Endothelial cell of umbilical vein (primary cell): ENCODE measurements around the gene RIBC2. TPM values are rescaled to one million over a fixed set of nuclear protein-coding genes. Genes with fewer than 3 reads are reported as not detected.

Experiments
- BruUV-seq: library from RNA; stranded (reverse); fragments of 400-500 nt; replicated peaks from 2 replicates; lab custom pipeline; 2021; lab: Mats Ljungman, UMichigan
- CTCF ChIA-PET: fragments of 300-600, 350-600 bp; sonication (Branson Sonifier 250); formaldehyde crosslinking; loops from one replicate; lab custom pipeline; 2021; ENCODE audit warnings: antibody characterized with exemption, inconsistent platforms; lab: Charles Lee
- POLR2A ChIA-PET: fragments of 300-600, 350-600 bp; sonication (Branson Sonifier 250); formaldehyde crosslinking; loops from one replicate; lab custom pipeline; 2021; ENCODE audit warnings: antibody characterized with exemption, inconsistent platforms; lab: Charles Lee
- DNase-seq: peaks from one replicate; pipeline ENCODE4 v3.0.0-alpha.2; 2011; ENCODE audit warnings: low read depth, low spot score
- FAIRE-seq: peaks from 2 replicates; lab custom pipeline; 2011; peaks lifted over from hg19 to GRCh38; lab: Jason Lieb, UNC
- H2AFZ ChIP-seq: 2 replicates; pipeline ENCODE4 v1.6.0; 2012; ENCODE audit warnings: low read depth, low read length, control low read depth, inconsistent platforms
- H3K27ac ChIP-seq: 2 replicates; pipeline ENCODE4 v1.5.1; 2011; ENCODE audit warnings: low read depth, mild to moderate bottlenecking, control low read depth, low read length, moderate library complexity; ENCODE audit not compliant: insufficient read depth
- H3K27me3 ChIP-seq, 2 experiments: 2 replicates each; pipeline versions ENCODE4 v1.6.0 to v1.6.1; 2011; ENCODE audit warnings: low read length in 2 of 2, mixed read lengths in 1 of 2; ENCODE audit not compliant: control insufficient read depth in 2 of 2, insufficient read depth in 2 of 2
- H3K36me3 ChIP-seq, 2 experiments: 2 replicates in 1 of 2; 3 replicates in 1 of 2; pipeline ENCODE4 v1.5.1; 2011; ENCODE audit warnings: low read length in 2 of 2, mild to moderate bottlenecking in 1 of 2, moderate library complexity in 1 of 2; ENCODE audit not compliant: control insufficient read depth in 2 of 2, insufficient read depth in 2 of 2; ENCODE audit errors: extremely low read depth in 1 of 2
- H3K4me1 ChIP-seq: 3 replicates; pipeline ENCODE4 v1.5.1; 2011; ENCODE audit warnings: mild to moderate bottlenecking, low read length; ENCODE audit not compliant: control insufficient read depth, insufficient read depth; ENCODE audit errors: extremely low read depth
- H3K4me2 ChIP-seq: 2 replicates; pipeline ENCODE4 v1.6.1; 2011; ENCODE audit warnings: low read length, control low read depth, mixed read lengths; ENCODE audit not compliant: insufficient read depth
- H3K4me3 ChIP-seq, 3 experiments: fragments of 200-600 bp in 1 of 3; sonication (generic), shearing (Covaris generic) in 1 of 3; replicated peaks in 1 of 3; 2 replicates each; pipeline ENCODE4 v1.5.1; 2011 to 2016; ENCODE audit warnings: control low read depth in 3 of 3, low read length in 3 of 3, mild to moderate bottlenecking in 2 of 3, inconsistent platforms in 1 of 3, low read depth in 1 of 3, moderate library complexity in 1 of 3; ENCODE audit not compliant: insufficient read depth in 1 of 3
- H3K79me2 ChIP-seq: 2 replicates; pipeline ENCODE4 v1.6.0; 2012; ENCODE audit warnings: low read length, inconsistent platforms; ENCODE audit not compliant: control insufficient read depth, insufficient read depth
- H3K9ac ChIP-seq: replicated peaks from 2 replicates; pipeline ENCODE3; 2011; ENCODE audit warnings: low read length, control low read depth; ENCODE audit not compliant: insufficient read depth; ENCODE audit errors: extremely low read depth
- H3K9me1 ChIP-seq: replicated peaks from 3 replicates; pipeline ENCODE4 v1.6.0; 2011; ENCODE audit warnings: mild to moderate bottlenecking, low read length; ENCODE audit not compliant: control insufficient read depth, insufficient read depth; ENCODE audit errors: extremely low read depth
- H3K9me3 ChIP-seq: replicated peaks from 2 replicates; pipeline ENCODE4 v1.5.1; 2012; ENCODE audit warnings: low read length, inconsistent platforms; ENCODE audit not compliant: control insufficient read depth, insufficient read depth
- H4K20me1 ChIP-seq: replicated peaks from 2 replicates; pipeline ENCODE3; 2011; ENCODE audit warnings: mild to moderate bottlenecking, low read length; ENCODE audit not compliant: control insufficient read depth, insufficient read depth; ENCODE audit errors: extremely low read depth
- CTCF ChIP-seq, 2 donors: IDR thresholded peaks; 1 replicate in 1 of 2; 2 replicates in 1 of 2; pipeline ENCODE4 v1.5.1; 2011; ENCODE audit warnings: low read length in 2 of 2, mild to moderate bottlenecking in 2 of 2, moderate library complexity in 2 of 2, control low read depth in 1 of 2, inconsistent platforms in 1 of 2, low read depth in 1 of 2; ENCODE audit not compliant: insufficient read depth in 1 of 2; ENCODE audit errors: extremely low read depth in 1 of 2
- EZH2 ChIP-seq: IDR thresholded peaks from 2 replicates; pipeline ENCODE4 v1.6.1; 2012; ENCODE audit warnings: borderline replicate concordance, low read depth, mild to moderate bottlenecking, moderate library complexity, low read length, inconsistent platforms; ENCODE audit not compliant: severe bottlenecking
- FOS ChIP-seq: IDR thresholded peaks from 2 replicates; pipeline ENCODE4 v1.6.1; 2011; ENCODE audit warnings: mild to moderate bottlenecking, low read length, moderate library complexity, borderline replicate concordance; ENCODE audit not compliant: insufficient read depth
- GATA2 ChIP-seq: IDR thresholded peaks from 2 replicates; pipeline ENCODE4 v1.7.0; 2011; ENCODE audit warnings: low read depth, mild to moderate bottlenecking, moderate library complexity, mixed read lengths, low read length; ENCODE audit not compliant: insufficient read length, insufficient read depth
- JUN ChIP-seq: IDR thresholded peaks from 2 replicates; pipeline ENCODE4 v1.6.1; 2011; ENCODE audit warnings: borderline replicate concordance, low read depth; ENCODE audit not compliant: insufficient read length, insufficient read depth
- MYC ChIP-seq: IDR thresholded peaks from one replicate; pipeline ENCODE4 v1.6.1; 2011; ENCODE audit warnings: mild to moderate bottlenecking, low read depth, low read length
- POLR2A ChIP-seq: IDR thresholded peaks from 2 replicates; pipeline ENCODE4 v1.6.1; 2012; ENCODE audit warnings: low read depth, mild to moderate bottlenecking, control low read depth, low read length
- POLR2AphosphoS5 ChIP-seq: IDR thresholded peaks from 2 replicates; pipeline ENCODE4 v1.6.1; 2012; ENCODE audit warnings: low read depth, mild to moderate bottlenecking, control low read depth, low read length, moderate library complexity; ENCODE audit not compliant: insufficient read depth
- dilution Hi-C: fragments of 300-500 bp; cut with MboI; formaldehyde crosslinking; loops from one replicate; pipeline ENCODE4 v1.15.0; 2019; ENCODE audit warnings: low sequenced_read_pairs; ENCODE audit not compliant: extremely low pct_ligation_motif_present
- intact Hi-C: fragments of 100-400 bp; cut with micrococcal nuclease; formaldehyde crosslinking; loops from one replicate; pipeline ENCODE4 v1.10.0; 2022
- polyA plus RNA-seq, 4 experiments: library from polyadenylated mRNA; depleted of rRNA in 3 of 4; stranded (reverse) in 3 of 4; unstranded in 1 of 4; fragments of >200 nt; gene quantifications; 2 replicates each; pipeline versions ENCODE4 v1.2.1 to v1.2.3, GENCODE V29; 2011 to 2012; ENCODE audit warnings: missing spikeins in 1 of 4
- total RNA-seq: library from RNA; stranded (reverse); gene quantifications from 2 replicates; pipeline ENCODE4 v1.2.3, GENCODE V29; 2021
- TF ChIP-seq, protein P1 (sequence below): IDR thresholded peaks from 2 replicates; pipeline ENCODE4 v1.6.1; 2011; ENCODE audit not compliant: insufficient read depth, insufficient read length

RIBC2 gene
- total and polyA plus RNA-seq, 2 donors (not counting 3 experiments of a cell fraction or from before 2014, with no cell fraction given), result 1.2 to 5.7 TPM

DNA sequence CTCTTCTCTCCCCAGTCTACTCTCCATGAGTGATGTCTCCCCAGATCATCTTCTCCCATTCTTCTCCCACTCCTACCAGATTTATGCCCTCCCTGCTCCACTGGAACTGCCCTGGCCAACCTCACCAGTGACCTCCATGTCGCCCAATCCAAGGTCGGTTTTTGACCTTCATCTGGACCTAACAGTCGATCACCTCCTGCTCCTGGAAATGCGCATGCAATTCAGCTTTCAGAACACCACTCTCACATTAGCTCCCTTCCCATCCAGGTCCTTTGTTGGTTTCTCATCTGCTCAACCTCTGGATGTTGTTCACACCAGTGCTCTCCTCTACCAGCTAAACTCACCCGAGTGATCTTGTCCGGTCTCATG lies 5.3 kb downstream of the RIBC2 start:
- FAIRE-seq (no peak), DNase-seq (no peak)
- no peak overlapping the region for H3K4me3 ChIP-seq
- no peak overlapping the region for H3K9ac ChIP-seq
- H3K9me1 ChIP-seq, result no peaks in the 10 kb centered on the region
- ChIA-PET CTCF (no interaction called here), POLR2A (no interaction called here)
- no peaks in the 10 kb centered on the region for H3K9me3 ChIP-seq
- no peaks in the 10 kb centered on the region for H4K20me1 ChIP-seq
- TF ChIP-seq MYC (no peak), FOS (no peak), POLR2AphosphoS5 (no peak), POLR2A (no peak), EZH2 (no peak)
- TF ChIP-seq, protein P1, sequence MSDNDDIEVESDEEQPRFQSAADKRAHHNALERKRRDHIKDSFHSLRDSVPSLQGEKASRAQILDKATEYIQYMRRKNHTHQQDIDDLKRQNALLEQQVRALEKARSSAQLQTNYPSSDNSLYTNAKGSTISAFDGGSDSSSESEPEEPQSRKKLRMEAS, result no peak
- intact Hi-C loops, result no loop called here
- peaks cover under 1% of the 10 kb centered on the region for H3K4me1 ChIP-seq
- H3K4me2 ChIP-seq, result no peak overlapping the region
- no peaks in the 10 kb centered on the region for H3K79me2 ChIP-seq
- no peak overlapping the region for H2AFZ ChIP-seq
- dilution Hi-C loops, result no loop called here
- H3K36me3 ChIP-seq, result no peaks in the 10 kb centered on the region
- no peaks in the 10 kb centered on the region for H3K27me3 ChIP-seq
- H3K27ac ChIP-seq, result no peak overlapping the region
- no TSS peak for BruUV-seq

GRCh38 chr22:45420011-45420410 lies 6.5 kb downstream of the RIBC2 start:
- BruUV-seq, result no TSS peak
- Histone ChIP-seq H3K4me3 (no peak overlapping the region), H3K4me1 (no peaks in the 10 kb centered on the region), H3K36me3 (no peaks in the 10 kb centered on the region), H3K79me2 (no peaks in the 10 kb centered on the region), H3K9ac (no peak overlapping the region), H3K27ac (no peak overlapping the region), H2AFZ (no peak overlapping the region), H4K20me1 (no peaks in the 10 kb centered on the region), H3K27me3 (no peaks in the 10 kb centered on the region), H3K9me1 (no peaks in the 10 kb centered on the region), H3K9me3 (no peaks in the 10 kb centered on the region), H3K4me2 (no peak overlapping the region)
- dilution Hi-C loops, result no loop called here
- intact Hi-C loops, result no loop called here
- no peak for DNase-seq
- POLR2A ChIA-PET, result no interaction called here
- CTCF ChIA-PET, result no interaction called here
- TF ChIP-seq JUN, result no peak
- TF ChIP-seq POLR2AphosphoS5, result no peak
- TF ChIP-seq EZH2, result no peak
- no peak for TF ChIP-seq CTCF (IDR thresholded peaks at IDR 0.05; ENCODE audit: extremely low read depth in 1 of 2, insufficient read depth in 1 of 2, low read depth in 1 of 2, low read length in 2 of 2)
- TF ChIP-seq POLR2A, result no peak
- TF ChIP-seq MYC, result no peak
- TF ChIP-seq FOS, result no peak
- TF ChIP-seq GATA2, result no peak
- TF ChIP-seq, protein P1, result no peak
- no peak for FAIRE-seq
